T-helper 1 cell (primary cell): ENCODE results near the gene TXNRD1.
"Not testable (repeated sequence)": the region's sequence is repeated elsewhere in the genome, so short reads cannot be mapped to it uniquely, and the experiment has no call there.

Experiments
- DNase-seq, 5 donors: peaks; one replicate each; pipeline ENCODE4 v3.0.0-alpha.2; 2012 to 2020

The TXNRD1 gene

DNA sequence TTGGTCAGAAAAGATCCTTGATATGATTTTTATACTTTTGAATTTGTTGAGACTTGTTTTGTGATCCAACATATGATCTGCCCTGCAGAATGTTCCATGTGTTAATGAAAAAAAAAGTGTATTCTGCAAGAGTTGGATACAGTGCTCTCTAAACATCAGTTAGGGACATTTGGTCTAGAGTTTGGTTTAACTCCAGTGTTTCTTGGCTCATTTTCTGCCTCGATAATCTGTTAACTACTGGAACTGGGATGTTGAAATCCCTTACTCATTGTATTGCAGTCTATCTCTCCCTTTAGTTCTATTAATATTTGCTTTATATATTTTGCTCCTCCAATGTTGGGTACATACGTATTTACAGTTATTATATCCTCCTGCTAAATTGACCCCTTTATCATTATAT is 18.3 kb upstream of the TXNRD1 start:
- DNase-seq: no peak

- no peak for DNase-seq
Measured at GRCh38 chr12:104199964-104200363, 15.6 kb upstream of the TXNRD1 start.

DNA sequence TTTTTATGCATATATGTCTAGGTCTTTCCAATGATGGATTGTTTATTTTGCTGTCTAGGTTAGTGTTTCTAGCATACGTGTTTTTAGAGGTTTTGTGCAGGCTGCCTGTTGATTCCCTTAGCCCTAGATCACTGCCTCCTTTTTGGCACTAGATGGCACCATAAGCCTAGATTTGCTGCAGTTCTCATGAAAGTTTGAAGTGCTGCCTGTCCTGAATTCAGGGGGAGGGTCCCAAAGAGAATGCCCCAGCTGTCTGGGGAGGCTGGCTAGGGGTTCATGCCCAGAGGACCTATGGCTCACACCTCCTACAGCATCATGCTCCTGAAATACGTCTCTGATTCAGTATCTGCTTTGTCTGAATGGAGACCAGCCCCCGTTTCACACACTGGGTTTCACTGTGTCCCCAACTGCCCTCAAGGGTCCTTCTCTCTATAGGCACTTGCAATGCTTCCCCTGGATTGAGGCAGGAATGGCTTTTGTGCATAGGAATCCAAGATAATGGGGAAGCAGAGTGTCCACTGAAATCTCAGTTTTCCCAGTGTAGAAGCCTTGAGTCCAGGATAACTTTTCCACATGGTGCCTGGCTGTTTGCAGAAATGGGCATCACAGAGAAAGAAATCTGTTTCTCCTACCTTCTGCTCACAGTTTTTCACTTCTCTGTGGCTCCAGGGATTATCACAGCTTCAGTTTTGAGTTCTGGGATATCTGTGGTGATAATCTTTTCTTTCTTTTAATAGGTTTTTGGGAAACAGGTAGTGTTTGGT is 14.2 kb upstream of the TXNRD1 start:
- DNase-seq: peak; percentile 10 to 65 (median 33)

GRCh38 chr12:104204690-104205480 is 10.7 kb upstream of the TXNRD1 start:
- no peak for DNase-seq

DNA sequence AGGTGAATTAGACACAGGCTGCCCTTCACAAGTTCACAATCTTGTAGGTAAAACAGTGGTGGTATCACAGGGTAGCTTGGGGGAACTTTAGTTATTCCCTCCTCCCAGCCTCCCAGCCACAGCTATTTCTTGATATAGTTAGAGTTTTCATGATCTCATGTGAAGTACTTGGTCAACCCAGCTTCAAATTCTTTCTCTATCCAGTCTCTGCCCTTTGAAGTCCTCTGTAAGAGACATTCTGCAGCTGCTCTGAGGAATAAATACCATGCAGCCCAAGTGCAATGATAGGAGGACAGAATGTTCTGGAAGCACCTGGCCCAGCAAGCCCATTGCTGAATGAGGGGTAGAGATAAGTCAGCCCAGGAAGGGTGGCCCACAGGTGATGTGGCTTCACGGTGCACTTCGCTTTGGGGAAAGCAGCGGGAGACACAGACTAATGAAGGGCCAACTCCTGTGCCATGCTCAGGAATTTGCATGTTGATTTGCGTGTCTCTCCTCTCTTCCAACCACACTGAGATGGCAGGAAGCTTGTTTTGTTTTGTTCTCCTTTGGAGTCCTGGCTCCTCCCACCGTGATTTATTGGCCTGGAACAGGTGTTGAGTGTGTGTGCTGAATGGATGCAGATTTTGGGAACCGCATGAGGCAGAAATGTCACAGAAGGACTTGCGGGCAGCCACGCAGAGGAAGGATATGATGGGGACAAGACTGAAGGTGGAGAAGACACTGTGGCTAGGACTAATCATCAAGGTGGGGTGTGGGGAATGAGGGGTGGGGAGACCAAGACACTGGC is 8.0 kb upstream of the TXNRD1 start:
- no peak for DNase-seq

DNA sequence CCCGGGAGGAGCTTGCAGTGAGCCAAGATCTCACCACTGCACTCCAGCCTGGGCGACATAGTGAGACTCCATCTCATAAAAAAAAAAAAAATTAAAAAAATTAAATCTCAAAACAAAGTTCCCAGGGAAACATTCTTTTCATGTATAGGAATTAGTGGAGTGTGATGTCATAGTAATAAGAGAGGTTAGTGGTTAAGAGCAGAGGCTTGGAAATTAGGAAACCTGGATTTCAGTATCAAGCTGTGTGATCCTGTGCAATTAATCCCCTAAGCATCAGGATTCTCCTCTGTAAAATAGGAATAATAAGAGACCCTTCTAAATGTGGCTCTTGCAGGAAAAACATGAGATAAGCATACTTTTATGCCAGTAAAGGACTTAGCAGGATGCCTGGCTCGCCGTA is 3.1 kb upstream of the TXNRD1 start:
- DNase-seq: no peak

- no peak for DNase-seq
Measured at GRCh38 chr12:104213952-104214351, 1.6 kb upstream of the TXNRD1 start.

DNA sequence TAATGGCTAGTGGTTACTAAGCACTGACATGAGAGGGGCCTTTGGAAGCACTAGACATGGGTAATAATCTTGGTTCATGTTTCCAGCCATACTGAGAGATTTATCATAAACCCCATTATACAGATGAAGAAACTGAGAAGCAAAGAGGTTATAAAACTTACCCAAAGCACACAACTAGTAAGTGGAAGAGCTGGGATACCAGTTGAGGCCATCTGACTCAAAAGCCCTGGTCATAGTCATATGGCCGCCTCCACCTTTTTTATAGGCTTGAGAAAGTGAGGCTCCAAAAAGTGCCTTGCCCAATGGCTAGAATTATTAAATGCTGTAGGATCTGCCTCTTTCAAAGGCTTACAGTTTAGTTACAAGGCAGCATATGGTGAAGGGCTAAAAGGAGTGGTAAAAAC is 944 bp downstream of the TXNRD1 start:
- DNase-seq: no peak

DNA sequence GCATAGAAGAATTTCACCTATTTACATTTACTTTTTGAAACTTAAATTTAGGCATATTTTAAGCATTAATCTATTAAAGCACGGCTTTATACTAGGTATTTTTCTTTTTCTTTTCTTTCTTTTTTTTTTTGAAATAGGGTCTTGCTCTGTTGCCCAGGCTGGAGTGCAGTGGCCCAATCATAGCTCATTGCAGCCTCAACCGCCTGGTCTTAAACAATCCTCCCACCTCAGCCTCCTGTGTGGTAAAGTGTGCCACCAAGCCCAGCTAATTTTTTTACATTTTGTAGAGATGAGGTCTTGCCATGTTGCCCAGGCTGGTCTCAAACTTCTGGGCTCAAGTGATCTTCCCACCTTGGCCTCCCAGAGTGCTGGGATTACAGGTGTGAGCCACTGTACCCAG is 2.9 kb downstream of the TXNRD1 start:
- not testable (repeated sequence) for DNase-seq

DNA sequence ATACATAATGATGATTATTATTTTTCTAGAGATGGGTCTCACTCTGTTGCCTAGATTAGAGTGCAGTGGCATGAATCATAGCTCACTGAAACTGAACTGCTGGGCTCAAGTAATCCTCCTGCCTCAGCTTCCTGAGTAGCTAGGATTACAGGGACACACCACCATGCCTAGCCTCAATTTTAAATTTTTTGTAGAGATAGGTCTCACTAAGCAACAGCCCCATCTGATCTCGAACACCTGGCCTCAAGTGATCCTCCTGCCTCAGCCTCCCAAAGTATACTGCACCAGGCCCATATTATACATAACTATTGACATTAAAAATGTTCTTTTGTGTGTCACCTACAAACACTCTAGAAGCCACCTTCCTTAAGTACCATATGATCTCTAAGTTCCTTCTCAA is 3.4 kb downstream of the TXNRD1 start:
- DNase-seq: peak in 1 of 5 donors; percentile 43

DNA sequence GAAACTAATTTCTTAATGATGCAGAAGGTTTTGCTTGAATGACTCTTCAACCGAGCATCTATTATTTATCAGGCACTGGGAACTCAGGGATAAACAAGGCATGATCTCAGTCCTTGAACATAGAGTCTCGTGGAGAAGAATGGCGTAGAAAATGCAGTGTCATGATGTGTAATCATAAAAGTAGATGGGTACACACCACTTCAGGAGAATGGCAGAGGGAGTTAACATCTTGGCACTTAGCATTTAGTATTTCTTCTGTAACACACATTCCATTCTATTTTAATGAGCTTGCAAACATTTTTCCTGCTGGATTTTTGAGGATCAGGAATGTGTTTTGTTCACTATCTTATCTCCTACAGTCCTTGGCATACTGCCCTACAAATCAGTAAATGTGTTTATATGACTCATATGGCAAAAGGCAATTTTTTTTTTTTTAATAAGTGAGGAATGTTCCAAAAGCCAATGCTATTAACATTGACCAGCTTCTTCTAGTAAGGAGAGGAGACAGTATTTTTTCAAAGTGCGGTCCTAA is 3.8 kb downstream of the TXNRD1 start:
- DNase-seq: peak in 1 of 5 donors; percentile 56

DNA sequence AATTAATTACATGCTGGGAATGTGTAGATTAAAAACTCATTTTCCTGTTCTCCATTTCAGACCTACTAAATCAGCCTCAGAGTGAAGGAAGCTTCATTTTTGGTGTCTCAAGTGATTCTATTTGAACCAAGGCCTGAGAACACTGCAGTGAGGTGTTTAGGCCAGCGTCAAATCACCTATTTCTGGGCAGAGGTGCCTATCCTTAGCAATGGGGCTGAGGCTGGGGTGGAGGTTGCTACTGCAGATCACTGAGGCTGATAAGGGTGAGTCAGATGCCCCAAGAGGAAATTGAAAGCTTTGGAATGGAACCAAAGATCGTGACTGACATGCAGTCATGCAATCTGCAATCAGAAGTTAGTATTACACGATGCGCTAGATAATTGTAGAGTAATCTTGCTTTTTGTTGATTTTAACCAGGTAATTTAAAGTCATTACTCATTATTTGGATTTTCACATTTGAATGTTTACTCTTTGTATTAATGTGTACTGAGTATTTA is 4.4 kb downstream of the TXNRD1 start:
- DNase-seq: peak in 4 of 5 donors; percentile 6 to 91 (median 26)

- DNase-seq: no peak
Measured at GRCh38 chr12:104220931-104221330, 5.4 kb downstream of the TXNRD1 start.

DNA sequence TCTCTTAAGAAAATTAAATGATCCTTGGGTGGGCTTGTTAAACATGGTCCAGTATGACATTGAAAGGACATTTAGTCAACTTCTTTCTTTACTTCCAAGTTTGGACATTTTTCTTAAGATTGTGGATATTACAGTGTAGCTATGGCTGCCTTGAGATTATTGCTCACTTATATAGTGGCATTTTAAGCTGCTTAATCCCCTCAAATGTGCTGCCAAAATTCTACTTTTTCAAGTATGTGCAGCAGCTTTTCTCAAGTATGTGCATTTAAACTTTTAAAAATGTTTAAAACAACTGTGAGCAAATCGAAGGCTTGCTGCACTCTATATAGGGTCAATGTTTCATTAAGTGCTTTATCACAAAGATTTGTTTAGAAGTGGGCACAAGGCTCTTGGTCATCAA is 7.4 kb downstream of the TXNRD1 start:
- no peak for DNase-seq

DNA sequence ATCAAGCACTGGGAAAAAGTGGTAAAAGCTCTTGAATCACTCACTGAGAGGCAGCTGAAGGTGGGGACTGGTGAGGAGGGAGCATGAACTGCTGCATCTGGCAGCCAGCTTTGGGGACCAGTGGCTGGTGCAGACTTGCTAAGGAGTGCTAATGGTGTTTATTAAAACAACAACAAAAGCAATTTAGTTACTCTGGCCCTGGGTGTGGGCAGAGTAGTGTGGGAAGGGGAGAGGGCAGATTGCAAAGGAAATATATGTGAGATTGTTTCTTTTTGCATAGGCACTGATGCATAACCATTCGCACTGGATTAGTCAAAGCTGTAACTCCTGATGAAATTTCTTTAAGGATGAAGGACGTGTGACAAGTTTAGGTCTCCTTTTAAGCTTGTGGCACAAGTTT is 8.1 kb downstream of the TXNRD1 start:
- DNase-seq: no peak

DNA sequence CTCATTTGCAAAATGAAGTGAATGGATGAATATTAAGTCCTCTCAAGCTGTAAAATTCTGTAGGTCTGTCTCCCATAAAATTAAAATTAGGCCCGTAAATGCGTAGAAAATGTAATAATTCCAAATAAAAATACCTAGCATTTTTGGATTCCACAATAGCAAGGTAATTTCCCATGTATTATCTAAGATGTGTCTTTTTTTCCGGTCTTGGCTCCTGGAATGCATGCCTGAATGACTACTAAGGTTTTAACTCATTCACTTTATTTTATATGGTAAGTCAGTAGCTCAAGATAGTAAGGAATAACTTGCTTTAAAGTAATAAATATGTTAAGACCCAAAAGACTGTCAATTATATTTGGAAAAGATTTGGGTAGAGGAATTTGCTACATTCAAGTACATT is 11.1 kb downstream of the TXNRD1 start:
- no peak for DNase-seq

- no peak for DNase-seq
Measured at GRCh38 chr12:104230304-104231095, 14.9 kb downstream of the TXNRD1 start.

- DNase-seq: no peak
Measured at GRCh38 chr12:104232609-104233280, 17.2 kb downstream of the TXNRD1 start.

DNA sequence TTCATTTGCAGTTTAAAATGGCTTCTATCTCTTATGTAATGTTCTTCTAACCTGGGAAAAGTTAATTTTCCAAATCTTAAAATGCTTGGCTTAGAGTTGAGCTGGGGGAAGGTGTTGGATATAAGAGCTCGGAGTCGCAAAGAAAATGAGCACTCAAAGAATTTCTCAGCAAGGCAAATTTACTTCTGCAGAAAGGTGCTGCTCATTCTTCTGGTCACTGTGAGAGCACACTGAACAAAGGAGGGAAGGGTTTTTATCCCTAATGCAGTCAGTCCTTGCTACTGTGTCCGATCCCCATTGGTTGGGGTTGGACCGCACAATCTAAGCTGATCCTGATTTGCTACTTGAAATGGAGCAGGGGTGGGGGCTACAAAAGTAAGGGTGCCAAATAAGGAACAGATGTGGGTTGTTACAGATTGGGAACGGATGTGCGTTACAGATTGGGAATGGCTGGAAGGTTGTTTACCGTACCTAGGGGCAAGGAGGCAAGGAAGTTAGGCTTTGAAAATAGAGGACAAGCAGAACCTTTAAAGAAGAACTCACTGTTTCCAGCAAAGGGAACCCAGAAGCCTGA is 19.4 kb downstream of the TXNRD1 start:
- DNase-seq: no peak

DNA sequence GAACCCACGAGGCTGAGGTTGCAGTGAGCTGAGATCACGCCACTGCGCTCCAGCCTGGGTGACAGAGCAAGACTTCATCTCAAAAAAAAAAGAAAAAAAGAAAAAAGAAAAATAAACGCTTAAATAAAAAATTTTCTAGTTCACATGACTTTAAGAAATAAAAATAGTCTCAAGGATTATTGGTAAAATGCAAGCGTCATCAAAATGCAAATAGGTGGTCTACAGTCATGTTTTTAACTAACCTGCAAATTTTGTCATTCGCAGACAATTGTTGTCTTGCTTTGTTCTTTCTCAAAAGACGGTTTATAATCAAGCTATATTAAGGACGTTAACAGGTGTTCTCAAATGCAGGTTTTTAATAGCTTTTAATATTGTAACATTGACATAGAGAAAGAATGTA is 22.4 kb downstream of the TXNRD1 start:
- no peak for DNase-seq
